Measurements from ENCODE around the gene MUC4.

Gene MUC4, protein sequence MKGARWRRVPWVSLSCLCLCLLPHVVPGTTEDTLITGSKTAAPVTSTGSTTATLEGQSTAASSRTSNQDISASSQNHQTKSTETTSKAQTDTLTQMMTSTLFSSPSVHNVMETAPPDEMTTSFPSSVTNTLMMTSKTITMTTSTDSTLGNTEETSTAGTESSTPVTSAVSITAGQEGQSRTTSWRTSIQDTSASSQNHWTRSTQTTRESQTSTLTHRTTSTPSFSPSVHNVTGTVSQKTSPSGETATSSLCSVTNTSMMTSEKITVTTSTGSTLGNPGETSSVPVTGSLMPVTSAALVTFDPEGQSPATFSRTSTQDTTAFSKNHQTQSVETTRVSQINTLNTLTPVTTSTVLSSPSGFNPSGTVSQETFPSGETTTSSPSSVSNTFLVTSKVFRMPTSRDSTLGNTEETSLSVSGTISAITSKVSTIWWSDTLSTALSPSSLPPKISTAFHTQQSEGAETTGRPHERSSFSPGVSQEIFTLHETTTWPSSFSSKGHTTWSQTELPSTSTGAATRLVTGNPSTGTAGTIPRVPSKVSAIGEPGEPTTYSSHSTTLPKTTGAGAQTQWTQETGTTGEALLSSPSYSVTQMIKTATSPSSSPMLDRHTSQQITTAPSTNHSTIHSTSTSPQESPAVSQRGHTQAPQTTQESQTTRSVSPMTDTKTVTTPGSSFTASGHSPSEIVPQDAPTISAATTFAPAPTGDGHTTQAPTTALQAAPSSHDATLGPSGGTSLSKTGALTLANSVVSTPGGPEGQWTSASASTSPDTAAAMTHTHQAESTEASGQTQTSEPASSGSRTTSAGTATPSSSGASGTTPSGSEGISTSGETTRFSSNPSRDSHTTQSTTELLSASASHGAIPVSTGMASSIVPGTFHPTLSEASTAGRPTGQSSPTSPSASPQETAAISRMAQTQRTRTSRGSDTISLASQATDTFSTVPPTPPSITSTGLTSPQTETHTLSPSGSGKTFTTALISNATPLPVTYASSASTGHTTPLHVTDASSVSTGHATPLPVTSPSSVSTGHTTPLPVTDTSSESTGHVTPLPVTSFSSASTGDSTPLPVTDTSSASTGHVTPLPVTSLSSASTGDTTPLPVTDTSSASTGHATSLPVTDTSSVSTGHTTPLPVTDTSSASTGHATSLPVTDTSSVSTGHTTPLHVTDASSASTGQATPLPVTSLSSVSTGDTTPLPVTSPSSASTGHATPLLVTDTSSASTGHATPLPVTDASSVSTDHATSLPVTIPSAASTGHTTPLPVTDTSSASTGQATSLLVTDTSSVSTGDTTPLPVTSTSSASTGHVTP (N-terminal part only)
- 0 to 0.36 (median 0.18) reads per million in 4 experiments for total RNA-seq

DNA sequence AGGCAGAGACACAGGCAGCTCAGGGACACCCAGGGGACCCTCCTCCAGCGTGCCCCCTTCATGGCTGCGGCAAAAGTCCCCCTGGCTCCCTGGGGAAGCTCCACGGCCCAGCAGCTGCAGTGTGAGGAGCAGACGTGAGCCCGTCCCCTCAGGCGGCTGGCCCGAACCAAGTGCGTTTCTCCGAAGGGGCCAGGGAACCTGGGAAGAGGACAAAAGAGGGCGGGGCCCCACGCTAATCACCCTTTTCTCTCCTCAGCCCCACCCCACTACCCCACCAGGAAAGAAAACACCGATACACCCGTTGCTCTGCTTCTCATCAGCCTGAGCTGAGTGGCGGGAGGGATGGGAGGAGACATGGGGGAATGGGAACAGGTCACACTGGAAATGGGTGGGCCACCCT, at the start of gene MUC4:
Gene MUC4 (minus strand): TSS at position 174 of the 400 bp plus-strand sequence. CDS start 112 bp downstream, at position 62.
- DNase-seq: no peak

DNA sequence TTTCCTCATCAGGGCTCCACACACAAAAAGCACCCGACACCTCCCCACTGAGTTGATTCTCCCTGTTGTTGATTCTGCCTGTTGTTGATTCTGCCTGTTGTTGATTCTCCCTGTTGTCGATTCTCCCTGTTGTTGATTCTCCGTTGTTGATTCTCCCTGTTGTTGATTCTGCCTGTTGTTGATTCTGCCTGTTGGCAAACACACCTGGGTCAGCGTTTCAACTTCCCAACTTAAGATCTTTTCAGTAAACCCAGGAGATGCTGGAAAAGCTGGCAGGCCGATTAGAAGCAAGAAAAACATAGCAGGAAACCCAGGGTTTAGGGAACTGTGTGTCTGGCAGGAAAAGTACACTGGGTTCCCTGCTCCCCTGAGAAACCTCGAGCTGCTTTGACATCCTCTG, 48.7 kb upstream of the MUC4 start:
- no peak for DNase-seq

DNA sequence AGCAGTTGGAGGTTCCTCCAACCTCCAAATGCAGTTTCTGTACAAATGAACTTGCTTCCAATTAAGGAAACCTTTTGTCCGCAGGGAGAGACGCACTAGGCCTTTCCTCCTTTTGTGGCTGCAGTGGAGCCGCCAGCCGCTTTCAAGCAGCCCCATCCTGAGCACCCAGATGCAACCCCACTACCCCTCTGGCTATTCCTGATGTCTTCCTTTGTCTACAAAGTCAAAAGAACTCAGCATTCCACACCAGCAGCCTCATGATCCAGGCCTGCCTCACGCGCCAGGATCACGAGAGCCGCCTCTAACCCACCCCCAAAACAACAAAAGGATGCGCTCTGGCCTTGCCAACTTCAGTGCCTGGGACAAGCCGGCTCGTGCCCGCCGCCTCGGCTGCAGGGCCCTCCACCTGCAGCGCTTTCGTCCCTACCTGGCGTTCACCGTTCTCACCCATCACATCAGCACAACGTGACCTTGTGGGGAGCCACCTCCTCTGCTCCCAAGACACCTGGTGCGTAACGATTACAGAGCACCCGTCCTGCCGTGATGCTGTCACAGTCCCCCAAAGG, 48.2 kb upstream of the MUC4 start:
- no peak for DNase-seq

DNA sequence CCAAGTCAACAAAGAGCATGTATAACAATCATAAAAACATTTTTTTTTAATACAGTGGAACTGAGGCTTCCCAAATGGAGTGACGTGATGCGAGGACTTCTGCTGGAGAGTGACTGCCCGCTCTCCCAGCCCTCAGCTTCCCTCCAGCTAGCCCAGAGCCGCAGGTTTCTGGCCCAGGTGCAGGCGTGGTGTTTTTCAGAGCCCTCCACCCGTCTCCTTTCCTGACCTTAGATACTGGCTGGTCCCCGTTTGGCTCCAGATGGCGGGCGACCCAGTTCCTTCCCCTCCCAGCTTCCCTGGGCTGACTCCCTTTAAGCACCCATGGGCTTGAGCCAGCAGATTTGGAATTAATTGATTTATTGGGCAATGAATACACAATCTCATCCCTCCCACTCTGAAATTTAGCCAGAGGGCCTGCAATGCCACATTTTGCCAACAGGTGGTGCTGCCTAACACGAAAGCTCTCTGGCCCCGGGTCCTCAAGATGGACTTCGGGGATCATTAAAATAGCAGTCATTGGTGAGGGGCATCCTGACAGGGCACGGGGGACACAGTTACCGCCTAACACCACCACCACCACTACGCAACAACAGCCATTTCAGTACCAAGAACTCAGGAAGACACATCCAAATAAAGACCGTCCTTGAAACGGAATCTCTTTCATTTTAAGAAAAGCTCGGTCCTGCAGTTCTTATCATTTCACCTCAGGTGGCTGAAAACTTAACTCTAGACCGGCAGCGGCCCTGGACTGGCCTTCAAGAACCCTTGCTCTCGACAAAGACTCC, 47.5 kb upstream of the MUC4 start:
- peak; percentile 67 for DNase-seq

DNA sequence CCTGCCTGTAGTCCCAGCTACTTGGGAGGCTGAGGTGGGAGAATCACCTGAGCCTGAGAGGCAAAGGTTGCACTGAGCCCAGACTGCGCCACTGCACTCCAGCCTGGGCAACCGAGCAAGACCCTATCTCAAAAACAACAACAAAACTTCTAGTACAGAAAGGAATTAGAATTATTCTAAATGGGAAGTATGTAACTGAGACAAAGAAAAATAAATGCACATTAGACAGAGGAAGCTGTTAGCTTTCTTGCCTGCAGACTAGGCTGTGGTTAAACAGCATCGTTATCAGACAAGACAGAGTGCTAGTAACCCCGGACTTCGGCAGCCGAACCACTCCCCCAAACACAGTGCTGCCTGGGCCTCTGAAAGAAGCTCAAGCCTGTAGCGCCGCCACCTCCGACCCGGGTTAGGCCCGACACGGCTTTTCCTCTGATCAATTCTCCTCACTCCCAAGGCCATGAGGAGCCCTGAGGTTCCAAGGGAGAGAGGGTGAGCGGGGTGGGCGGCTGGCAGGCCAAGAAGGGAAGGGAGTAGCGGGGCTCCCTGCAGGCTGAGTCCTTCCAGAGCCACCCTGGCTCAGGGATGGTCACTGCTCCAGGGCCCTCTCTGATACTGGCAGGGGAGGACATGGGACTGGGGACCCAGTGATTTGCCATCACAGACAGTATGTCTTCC, 44.8 kb upstream of the MUC4 start:
- DNase-seq: no peak

DNA sequence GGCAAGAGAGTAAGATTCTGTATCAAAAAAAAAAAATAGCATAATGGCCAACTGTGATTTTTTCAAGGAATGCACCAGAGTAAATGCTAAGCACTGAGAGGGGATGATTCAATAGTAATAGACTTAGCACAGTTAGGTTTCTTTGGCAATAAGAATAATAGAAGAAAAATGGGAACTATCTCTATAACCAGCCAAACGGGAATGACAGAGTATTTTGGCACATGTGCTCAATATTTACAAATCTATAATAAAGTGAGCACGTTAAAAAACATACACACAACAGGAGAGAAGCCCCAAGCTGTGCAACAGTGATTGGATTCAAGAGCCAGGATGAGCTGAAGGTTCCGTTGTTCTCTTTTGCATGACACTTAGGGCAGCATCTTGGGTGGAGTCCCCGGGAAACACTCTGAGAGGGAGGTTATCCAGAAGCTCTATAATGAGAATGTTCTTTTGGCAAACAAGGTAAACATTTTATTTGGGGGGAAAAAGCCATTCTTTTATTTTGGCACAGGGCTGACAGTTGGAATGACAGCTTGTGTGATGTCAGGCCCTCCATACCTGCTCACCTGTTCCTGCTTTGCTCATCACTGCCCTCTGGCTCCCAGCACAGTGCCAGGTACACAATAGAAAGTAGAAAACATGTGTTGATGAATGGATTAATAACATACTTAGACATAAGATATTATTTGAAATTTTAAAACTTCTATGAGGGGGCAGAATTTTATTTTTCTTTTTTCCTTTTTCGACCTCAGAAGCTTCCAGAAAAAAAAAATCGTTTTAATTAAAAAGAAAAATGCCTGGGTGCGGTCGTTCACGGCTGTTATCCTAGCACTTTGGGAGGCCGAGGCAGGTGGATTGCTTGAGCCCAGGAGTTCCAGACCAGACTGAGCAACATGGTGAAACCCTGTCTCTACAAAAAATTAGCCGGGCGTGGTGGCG, 44.0 kb upstream of the MUC4 start:
- DNase-seq: no peak

DNA sequence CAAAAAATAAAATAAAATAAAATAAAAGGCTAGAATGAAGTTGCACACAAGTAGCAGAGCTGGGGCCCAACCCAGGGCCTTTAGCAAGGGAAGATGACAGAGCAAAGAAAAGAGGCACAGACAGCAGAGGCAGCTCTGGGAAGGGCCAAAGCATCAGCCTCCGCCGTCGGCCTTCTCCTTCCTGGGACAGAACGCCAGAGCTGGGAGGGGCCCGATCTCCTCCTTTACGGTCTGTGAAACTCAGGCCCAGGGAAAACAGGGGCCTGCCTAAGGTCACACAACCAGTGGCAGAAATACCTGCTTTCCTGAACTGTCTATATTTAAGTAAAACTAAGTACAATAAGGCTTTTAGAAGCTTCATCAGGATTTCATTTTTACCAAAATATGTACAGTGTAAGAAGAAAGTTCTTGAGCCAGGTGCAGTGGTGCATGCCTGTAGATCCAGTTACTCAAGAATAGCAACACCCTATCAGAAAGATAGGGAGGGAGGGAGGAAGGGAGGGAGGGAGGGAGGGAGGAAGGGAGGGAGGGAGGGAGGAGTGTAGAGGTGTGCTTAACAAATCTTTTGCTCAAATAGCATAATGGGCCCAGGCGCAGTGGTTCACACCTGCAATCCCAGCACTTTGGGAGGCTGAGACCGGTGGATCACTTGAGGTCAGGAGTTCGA, 43.0 kb upstream of the MUC4 start:
- no peak for DNase-seq

DNA sequence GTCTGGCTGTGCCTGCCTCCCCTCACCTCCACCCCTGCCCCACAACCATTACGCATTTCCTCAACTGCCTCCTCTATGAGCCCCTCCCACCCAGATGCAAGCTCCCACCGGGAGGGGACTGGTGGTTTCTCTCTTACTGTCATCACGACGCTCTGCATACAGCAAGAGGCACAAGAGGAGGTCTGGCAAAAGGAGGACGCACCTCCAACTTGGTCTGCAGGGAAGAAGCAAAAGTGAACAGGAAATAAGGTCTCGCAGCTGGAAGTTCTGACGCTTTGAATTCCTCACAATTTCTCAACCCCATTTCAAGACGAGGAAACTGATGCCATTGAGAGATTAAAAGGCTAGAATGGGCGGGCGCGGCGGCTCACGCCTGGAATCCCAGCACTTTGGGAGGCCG, 42.3 kb upstream of the MUC4 start:
- DNase-seq: no peak

DNA sequence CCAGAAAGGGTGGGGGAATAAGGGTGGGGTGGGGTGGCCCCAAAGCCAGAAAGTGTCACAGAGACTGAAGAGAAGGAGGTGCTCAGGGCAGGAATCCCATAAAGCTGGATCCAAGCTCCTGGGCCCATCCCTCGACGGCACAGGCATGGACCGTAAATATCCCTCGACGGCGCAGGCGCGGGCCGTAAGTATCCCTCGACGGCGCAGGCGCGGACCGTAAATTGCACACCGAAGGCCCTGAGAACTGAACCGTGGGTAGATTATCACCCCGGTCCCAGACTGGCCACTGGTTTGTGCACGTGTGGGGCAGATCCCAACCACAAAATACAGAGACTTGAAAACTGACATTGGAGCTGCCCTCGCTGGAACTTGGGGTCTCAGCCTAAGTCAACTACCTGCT, 41.3 kb upstream of the MUC4 start:
- no peak for DNase-seq

DNA sequence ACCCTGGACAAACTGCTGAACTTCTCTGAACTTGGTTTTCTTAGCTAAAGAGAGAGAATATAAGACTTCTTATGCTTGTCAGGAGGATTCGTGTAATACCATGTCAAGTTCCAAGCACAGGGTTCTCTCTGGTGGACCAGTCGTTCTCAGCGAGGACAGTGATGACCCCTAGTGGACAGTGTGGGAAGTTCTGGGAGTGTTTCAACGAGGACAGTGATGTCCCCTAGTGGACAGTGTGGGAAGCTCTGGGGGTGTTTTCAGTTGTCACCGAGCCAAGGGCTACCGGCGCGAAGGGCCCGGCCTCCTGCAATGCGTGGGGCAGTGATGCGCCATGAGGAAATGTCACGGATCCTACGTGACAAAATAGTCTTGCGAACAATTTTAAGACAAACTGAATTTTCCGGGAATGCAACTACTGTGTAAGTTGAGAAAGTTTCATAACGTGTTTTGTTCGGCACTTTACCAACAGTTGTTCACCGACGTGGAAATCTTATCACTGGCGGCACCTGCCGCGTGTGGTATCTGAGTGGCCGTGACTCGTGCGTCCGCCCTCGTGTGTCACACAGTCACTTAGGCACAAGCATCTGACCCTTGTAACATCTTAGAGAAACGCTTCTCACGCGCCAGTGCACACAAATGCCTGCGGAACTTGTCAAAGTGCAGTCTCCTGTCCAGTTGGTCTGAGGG, 39.3 kb upstream of the MUC4 start:
- DNase-seq: peak; percentile 84

DNA sequence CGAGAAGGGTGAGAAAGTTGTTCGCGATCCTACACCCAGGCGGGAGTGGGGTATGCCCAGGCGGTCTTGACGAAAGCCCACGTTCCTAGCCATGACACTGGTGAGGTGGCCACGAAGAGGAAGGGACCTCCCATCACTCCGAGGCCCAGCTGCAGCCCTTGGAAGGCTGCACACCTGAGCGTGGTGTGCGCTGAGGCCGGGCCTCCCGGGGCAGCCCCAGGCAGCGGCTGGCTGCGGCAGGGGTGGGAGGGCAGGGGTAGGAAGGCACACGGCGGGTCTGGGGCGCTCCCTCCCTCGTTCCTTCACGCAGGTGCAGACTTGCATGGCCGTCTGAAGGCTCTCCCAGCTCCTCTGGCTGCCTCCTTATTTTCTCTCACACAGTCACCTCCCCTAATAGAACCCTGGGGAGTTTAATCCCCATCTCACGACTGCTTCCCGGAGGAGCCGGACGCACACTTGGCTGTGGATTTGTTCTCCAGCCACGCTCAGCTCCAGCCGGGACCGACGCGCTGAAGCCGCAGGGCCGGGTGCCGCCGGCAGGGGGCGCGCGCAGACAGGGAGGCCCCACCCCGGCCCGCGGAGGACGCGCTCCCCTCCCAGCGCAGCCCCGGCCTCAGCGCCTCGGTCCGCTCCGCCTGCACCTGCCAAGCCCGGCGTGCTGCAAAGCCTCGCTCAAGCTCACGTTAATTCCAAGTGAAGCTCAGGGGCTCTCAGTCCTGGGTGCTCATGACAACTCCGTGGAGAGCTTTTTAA, 37.8 kb upstream of the MUC4 start:
- no peak for DNase-seq

DNA sequence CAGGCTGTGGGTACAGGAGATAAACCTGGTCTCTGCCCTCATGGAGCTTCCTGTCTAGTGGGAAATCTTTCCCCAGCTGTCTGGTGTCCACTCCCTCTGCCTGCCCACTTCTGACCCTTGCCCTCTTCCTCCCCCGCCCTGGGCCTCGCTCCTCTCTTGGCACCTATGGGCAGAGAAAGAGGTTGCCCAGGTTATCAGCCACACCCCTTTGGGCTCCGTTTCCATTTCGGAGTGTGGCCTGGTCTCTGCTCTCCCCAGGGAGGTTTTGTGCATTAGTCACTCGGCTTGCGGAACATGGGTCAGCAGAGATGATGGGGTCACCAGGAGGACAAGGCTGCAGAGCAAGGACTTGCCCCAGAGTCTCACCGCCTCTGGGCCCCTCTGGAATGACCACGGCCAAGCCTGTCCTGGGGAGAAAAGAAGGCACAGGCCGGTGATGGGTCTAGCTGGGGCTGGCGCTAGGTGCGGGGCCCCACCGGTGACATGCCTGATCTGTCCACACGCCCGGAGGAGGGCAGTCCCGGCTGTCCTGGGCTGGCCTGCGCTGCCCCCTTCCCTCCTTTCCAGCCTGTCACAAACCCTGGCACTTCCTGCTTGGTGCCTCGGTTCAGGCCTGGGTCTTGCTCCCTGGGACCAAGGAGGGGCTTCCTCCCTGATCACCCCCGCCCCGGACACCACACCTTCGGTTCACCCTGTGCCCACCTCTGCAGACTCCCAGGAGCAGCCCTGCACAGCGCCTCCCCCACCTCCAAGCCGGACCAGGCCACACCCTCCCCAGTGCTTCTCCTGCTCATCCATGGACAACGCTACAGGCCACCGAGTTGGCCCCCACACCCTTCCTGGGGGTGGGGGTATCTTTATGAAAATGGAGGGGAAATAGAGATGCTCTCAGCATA, 35.6 kb upstream of the MUC4 start:
- DNase-seq: no peak

DNA sequence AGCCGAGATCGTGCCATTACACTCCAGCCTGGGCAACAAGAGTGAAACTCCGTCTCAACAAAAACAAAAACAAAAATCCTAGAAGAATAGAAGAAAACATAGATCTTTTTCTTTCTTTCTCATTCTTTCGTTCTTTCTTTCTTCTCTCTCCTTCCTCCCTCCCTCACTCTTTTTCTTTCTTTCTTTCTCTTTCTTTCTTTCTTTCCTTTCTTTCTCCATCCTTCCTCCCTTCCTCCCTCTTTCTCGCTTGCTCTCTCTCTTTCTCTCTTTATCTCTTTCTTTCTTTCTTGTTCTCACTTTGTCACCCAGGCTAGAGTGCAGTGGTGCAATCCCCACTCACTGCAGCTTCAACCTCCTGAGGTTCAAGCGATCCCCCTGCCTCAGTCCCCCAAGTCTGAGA, 33.8 kb upstream of the MUC4 start:
- DNase-seq: no peak

DNA sequence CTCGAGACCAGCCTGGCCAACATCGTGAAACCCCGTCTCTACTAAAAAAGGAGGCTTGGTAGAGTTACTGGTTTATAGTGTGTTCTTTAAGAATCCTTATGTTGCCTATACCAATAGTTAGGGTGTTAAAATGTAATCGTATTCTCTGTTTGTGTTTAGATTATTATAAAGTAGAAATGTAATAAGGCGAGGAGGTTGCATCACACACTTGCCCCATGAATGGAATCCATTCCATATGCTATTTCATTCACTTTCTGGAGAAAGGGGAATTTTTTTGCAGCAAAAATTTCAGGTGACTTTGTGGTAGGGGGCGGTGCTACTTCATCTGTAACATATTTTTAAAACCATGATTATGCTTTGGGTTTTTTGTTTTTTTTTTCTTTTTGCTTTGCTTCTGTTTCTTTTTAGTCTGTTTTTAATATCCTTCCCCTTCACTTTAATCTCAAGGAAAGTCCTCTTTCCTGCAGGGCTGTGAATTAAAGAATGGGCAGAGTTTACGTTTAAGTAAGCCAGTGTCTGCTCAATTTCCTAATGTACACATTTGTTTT, 33.0 kb upstream of the MUC4 start:
- DNase-seq: no peak

DNA sequence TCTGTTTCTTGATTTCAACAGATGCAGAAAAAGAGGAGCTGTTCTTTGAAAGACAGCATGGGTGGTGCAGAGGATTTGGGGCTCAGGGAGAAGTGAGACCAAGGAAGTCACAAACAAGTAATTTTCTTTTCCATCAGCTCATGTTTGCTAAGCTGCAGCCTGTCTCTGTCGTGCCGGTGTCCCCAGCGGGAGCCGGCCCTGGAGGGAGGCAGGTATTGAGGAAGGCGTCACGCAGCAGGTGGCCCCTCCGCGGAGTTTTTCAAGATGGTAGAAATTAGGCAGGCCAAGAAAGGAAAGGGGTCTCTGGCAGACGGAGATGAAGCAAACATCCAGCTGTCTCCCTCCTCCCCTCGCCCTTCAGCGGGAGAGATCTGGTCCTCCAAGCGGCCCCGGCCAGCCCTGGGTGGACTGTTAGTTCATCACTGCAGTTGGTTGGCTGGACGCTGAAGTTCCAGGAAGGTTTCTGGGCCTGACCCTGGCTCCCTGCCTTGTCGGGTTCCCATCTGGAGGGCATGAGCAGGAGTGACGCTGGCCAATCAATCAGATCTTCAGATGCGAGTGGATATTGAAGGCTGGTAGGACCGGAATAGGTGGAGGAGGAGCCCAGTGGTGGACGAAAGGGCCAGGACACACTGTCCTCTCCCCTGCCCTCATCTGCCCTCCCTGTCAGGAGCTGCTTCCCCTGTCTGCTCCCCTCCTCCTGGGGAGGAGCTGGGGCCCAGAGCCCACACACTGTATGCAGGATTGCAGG, 27.7 kb upstream of the MUC4 start:
- no peak for DNase-seq

DNA sequence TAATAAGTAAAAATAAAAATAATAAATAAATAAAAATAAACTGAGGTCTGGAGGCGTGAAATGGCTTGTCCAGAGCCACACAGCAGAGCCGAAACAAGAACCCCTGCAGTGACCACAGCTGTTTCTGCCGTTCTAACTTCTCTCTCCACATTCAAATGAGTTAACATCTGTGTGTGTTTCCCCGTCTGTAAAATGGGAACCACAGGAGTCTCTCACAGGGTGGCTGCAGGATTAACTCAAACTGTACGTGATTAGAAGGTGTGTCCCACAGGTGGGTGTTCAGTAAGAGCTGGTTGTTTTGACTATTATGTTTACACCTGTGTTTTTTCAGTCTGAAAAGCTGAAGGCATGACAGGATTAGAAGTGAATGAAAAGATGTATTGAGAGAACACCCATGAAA, 27.0 kb upstream of the MUC4 start:
- DNase-seq: no peak
